ENCODE data around the gene PRKCH. TPM values are rescaled to one million over a fixed set of nuclear protein-coding genes. Genes with fewer than 3 reads are reported as not detected.
A peak's percentile ranks its signal among the peaks of the same experiment; 100 is the strongest.

The PRKCH gene
- total RNA-seq, 1 donor from 2014 or later, result 43.0 TPM

- intact Hi-C loops (cut with DNase I), result no loop called here
- Histone ChIP-seq H3K4me3 (no peak overlapping the region), H3K9me3 (no peaks in the 10 kb centered on the region), H3K4me1 (no peaks in the 10 kb centered on the region), H3K27me3 (no peaks in the 10 kb centered on the region), H3K27ac (no peak overlapping the region), H3K36me3 (no peaks in the 10 kb centered on the region)
- TF ChIP-seq POLR2AphosphoS5 (IDR thresholded peaks at IDR 0.05; ENCODE audit: insufficient read depth in 1 of 2, low read depth in 1 of 2) (no peak), POLR2A (IDR thresholded peaks at IDR 0.05) (no peak)
- TF ChIP-seq, protein P1, sequence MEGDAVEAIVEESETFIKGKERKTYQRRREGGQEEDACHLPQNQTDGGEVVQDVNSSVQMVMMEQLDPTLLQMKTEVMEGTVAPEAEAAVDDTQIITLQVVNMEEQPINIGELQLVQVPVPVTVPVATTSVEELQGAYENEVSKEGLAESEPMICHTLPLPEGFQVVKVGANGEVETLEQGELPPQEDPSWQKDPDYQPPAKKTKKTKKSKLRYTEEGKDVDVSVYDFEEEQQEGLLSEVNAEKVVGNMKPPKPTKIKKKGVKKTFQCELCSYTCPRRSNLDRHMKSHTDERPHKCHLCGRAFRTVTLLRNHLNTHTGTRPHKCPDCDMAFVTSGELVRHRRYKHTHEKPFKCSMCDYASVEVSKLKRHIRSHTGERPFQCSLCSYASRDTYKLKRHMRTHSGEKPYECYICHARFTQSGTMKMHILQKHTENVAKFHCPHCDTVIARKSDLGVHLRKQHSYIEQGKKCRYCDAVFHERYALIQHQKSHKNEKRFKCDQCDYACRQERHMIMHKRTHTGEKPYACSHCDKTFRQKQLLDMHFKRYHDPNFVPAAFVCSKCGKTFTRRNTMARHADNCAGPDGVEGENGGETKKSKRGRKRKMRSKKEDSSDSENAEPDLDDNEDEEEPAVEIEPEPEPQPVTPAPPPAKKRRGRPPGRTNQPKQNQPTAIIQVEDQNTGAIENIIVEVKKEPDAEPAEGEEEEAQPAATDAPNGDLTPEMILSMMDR (IDR thresholded peaks at IDR 0.05), result no peak
- DNase-seq (ENCODE audit: extremely low spot score in 2 of 2), result no peak
These were observed 108.8 kb downstream of the PRKCH start for GRCh38 chr14:61430066-61430757.

- DNase-seq (ENCODE audit: extremely low spot score in 2 of 2), result no peak
These were observed 111.8 kb downstream of the PRKCH start for GRCh38 chr14:61433169-61433568.

DNA sequence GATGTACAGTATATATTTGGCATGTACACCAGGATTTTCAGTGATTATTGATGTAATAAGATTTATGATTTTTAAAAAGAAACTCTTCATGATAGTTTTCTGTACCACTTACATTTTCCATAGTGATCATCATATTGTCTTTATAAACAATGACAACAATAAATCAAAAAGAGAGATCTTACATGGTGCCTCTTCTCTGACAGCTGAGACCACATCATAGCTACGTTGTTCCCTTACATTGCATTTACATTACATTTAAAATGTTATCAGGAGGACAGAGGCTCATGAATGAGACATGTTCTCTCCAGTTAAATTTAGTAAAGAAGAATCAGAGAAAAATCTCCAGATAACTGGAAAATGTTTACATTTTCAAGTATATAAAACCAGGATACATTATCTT lies 112.4 kb downstream of the PRKCH start:
- no peaks in the 10 kb centered on the region for H3K36me3 ChIP-seq
- H3K27me3 ChIP-seq, result no peaks in the 10 kb centered on the region
- no peak overlapping the region for H3K27ac ChIP-seq
- intact Hi-C loops (cut with DNase I), result no loop called here
- no peak for DNase-seq (ENCODE audit: extremely low spot score in 2 of 2)
- TF ChIP-seq POLR2A (IDR thresholded peaks at IDR 0.05) (no peak), POLR2AphosphoS5 (IDR thresholded peaks at IDR 0.05; ENCODE audit: insufficient read depth in 1 of 2, low read depth in 1 of 2) (no peak)
- TF ChIP-seq, protein P1 (IDR thresholded peaks at IDR 0.05), result no peak
- H3K9me3 ChIP-seq, result no peaks in the 10 kb centered on the region
- no peak overlapping the region for H3K4me3 ChIP-seq
- peaks cover 10% of the 10 kb centered on the region for H3K4me1 ChIP-seq

More at GRCh38 chr14:61433169-61433568, 111.8 kb downstream of the PRKCH start:
- peak in 1 of 2 donors; percentile 44 for TF ChIP-seq POLR2AphosphoS5 (IDR thresholded peaks at IDR 0.05; ENCODE audit: insufficient read depth in 1 of 2, low read depth in 1 of 2)
- no peak for TF ChIP-seq POLR2A (IDR thresholded peaks at IDR 0.05)
- H3K27ac ChIP-seq, result no peak overlapping the region
- H3K27me3 ChIP-seq, result no peaks in the 10 kb centered on the region
- intact Hi-C loops (cut with DNase I), result no loop called here
- no peaks in the 10 kb centered on the region for H3K36me3 ChIP-seq
- H3K4me3 ChIP-seq, result no peak overlapping the region
- H3K4me1 ChIP-seq, result peaks cover 3% of the 10 kb centered on the region
- no peaks in the 10 kb centered on the region for H3K9me3 ChIP-seq

GRCh38 chr14:61434311-61434710 lies 112.9 kb downstream of the PRKCH start:
- DNase-seq (ENCODE audit: extremely low spot score in 2 of 2), result no peak
- H3K27ac ChIP-seq, result no peak overlapping the region
- intact Hi-C loops (cut with DNase I), result no loop called here
- TF ChIP-seq, protein P1 (IDR thresholded peaks at IDR 0.05), result no peak
- TF ChIP-seq POLR2A (IDR thresholded peaks at IDR 0.05), result no peak
- no peak for TF ChIP-seq POLR2AphosphoS5 (IDR thresholded peaks at IDR 0.05; ENCODE audit: insufficient read depth in 1 of 2, low read depth in 1 of 2)
- H3K36me3 ChIP-seq, result no peaks in the 10 kb centered on the region
- H3K9me3 ChIP-seq, result no peaks in the 10 kb centered on the region
- H3K4me1 ChIP-seq, result peaks cover 15% of the 10 kb centered on the region
- no peak overlapping the region for H3K4me3 ChIP-seq
- H3K27me3 ChIP-seq, result no peaks in the 10 kb centered on the region

GRCh38 chr14:61435563-61436337 lies 114.4 kb downstream of the PRKCH start:
- Histone ChIP-seq H3K4me3 (no peak overlapping the region), H3K36me3 (no peaks in the 10 kb centered on the region), H3K27ac (no peak overlapping the region), H3K4me1 (peaks cover 21% of the 10 kb centered on the region), H3K27me3 (no peaks in the 10 kb centered on the region), H3K9me3 (no peaks in the 10 kb centered on the region)
- peak in 1 of 2 donors; percentile 88 for DNase-seq (ENCODE audit: extremely low spot score in 2 of 2)
- TF ChIP-seq POLR2A (IDR thresholded peaks at IDR 0.05) (no peak), POLR2AphosphoS5 (IDR thresholded peaks at IDR 0.05; ENCODE audit: insufficient read depth in 1 of 2, low read depth in 1 of 2) (no peak)
- TF ChIP-seq, protein P1 (IDR thresholded peaks at IDR 0.05), result no peak
- intact Hi-C loops (cut with DNase I), result no loop called here
